Measurements from ENCODE around the gene LAMA2. TPM values are rescaled to one million over a fixed set of nuclear protein-coding genes. Genes with fewer than 3 reads are reported as not detected.

LAMA2 gene
- total RNA-seq, 1 experiment from 2014 or later = 4.2 TPM

DNA sequence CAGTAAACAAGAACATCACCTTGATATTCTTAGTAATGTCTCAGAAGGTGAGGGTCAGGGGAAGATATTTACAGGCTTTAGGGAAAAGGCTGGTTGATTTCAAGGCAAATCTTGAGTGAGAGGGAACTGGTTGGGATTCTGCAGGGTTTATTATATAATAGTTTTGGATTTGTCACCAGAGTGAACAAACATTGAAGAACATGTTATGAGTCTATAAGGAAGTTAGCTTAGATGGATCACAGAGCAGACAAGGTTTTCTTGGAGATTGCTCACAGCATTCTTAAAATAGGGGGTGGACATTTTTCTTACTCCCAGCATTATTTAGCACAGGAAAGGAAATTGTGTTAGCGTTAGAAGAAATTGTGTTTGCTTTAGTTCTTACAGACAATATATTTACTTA is 324.9 kb downstream of the LAMA2 start:
- no peak overlapping the region for H3K27ac ChIP-seq (ENCODE audit: insufficient read length, low read depth, low read length)
- DNase-seq = no peak
- no peak overlapping the region for H3T11ph ChIP-seq (ENCODE audit: low read length)
- no peaks in the 10 kb centered on the region; the same call in 1 of the 2 replicates for H3K4me1 ChIP-seq (ENCODE audit: insufficient read depth, low read length)
- no peak overlapping the region for H3K14ac ChIP-seq (ENCODE audit: insufficient read depth, low read length)
- H2AK5ac ChIP-seq (ENCODE audit: insufficient read length, low read length) = no peak overlapping the region
- H3K27me3 Mint-ChIP-seq (ENCODE audit: low read depth) = no peaks in the 10 kb centered on the region
- no peak overlapping the region for H2AFZ ChIP-seq (ENCODE audit: low read length)
- TF ChIP-seq, protein P1, sequence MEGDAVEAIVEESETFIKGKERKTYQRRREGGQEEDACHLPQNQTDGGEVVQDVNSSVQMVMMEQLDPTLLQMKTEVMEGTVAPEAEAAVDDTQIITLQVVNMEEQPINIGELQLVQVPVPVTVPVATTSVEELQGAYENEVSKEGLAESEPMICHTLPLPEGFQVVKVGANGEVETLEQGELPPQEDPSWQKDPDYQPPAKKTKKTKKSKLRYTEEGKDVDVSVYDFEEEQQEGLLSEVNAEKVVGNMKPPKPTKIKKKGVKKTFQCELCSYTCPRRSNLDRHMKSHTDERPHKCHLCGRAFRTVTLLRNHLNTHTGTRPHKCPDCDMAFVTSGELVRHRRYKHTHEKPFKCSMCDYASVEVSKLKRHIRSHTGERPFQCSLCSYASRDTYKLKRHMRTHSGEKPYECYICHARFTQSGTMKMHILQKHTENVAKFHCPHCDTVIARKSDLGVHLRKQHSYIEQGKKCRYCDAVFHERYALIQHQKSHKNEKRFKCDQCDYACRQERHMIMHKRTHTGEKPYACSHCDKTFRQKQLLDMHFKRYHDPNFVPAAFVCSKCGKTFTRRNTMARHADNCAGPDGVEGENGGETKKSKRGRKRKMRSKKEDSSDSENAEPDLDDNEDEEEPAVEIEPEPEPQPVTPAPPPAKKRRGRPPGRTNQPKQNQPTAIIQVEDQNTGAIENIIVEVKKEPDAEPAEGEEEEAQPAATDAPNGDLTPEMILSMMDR (conservative IDR thresholded peaks at IDR 0.05) = no peak
- H2BK120ac ChIP-seq (ENCODE audit: low read depth, low read length, poor library complexity, severe bottlenecking) = no peak overlapping the region
- H3K9me3 ChIP-seq (ENCODE audit: control insufficient read depth, low read depth, low read length) = no peaks in the 10 kb centered on the region
- H3K56ac ChIP-seq (ENCODE audit: insufficient read length, low read depth, low read length) = no peak overlapping the region
- no peak overlapping the region for H3K27ac Mint-ChIP-seq
- peaks cover 3 to 7% of the 10 kb centered on the region in 2 experiments; a peak in 3 of 4 replicates for H3K4me1 Mint-ChIP-seq
- no peak overlapping the region for H4K5ac ChIP-seq (ENCODE audit: insufficient read length, low read depth, low read length)
- H3K4ac ChIP-seq (ENCODE audit: low read depth, low read length) = no peak overlapping the region
- WGBS (ENCODE audit: extremely low coverage, insufficient read length, low lambda C conversion rate) = no CpG with 5 or more reads among the region's 1 CpG
- H3K27me3 ChIP-seq (ENCODE audit: insufficient read depth, low read length) = no peaks in the 10 kb centered on the region
- H2BK5ac ChIP-seq (ENCODE audit: insufficient read length, low read length) = no peak overlapping the region
- H4K91ac ChIP-seq (ENCODE audit: insufficient read length, low read depth, low read length) = no peak overlapping the region
- H3K18ac ChIP-seq (ENCODE audit: insufficient read length, low read depth, low read length) = no peak overlapping the region
- no peaks in the 10 kb centered on the region for H4K20me1 ChIP-seq (ENCODE audit: control insufficient read depth, insufficient read depth, insufficient read length)
- no peak overlapping the region for H3K23ac ChIP-seq (ENCODE audit: insufficient read length, low read depth, low read length)
- H3K36me3 Mint-ChIP-seq (ENCODE audit: insufficient read depth in 1 of 3, low read depth in 3 of 3) = no peaks in the 10 kb centered on the region
- H3K4me2 ChIP-seq (ENCODE audit: insufficient read depth, insufficient read length, low read length) = no peak overlapping the region
- no peak overlapping the region for H3K9ac ChIP-seq (ENCODE audit: extremely low read depth, insufficient read length, low read length)
- H3K9me3 Mint-ChIP-seq = no peaks in the 10 kb centered on the region
- no peaks in the 10 kb centered on the region for H3K79me1 ChIP-seq (ENCODE audit: insufficient read depth, low read depth, low read length, poor library complexity, severe bottlenecking)
- H4K8ac ChIP-seq (replicated peaks; ENCODE audit: insufficient read length, low read depth, low read length) = no peak overlapping the region
- no peaks in the 10 kb centered on the region for H3K23me2 ChIP-seq (ENCODE audit: insufficient read length, low read depth, low read length, poor library complexity, severe bottlenecking)
- H3K79me2 ChIP-seq (ENCODE audit: insufficient read depth, low read length) = no peaks in the 10 kb centered on the region
- H2BK15ac ChIP-seq (ENCODE audit: low read depth, low read length) = no peak overlapping the region
- H2BK20ac ChIP-seq (ENCODE audit: low read depth, low read length, poor library complexity, severe bottlenecking) = no peak overlapping the region
- no peak overlapping the region for H3K4me3 Mint-ChIP-seq
- H2BK12ac ChIP-seq (ENCODE audit: insufficient read length, low read depth, low read length) = no peak overlapping the region
